Lower lobe of right lung (tissue), 2 donors: ENCODE measurements around the gene TRAM2. TPM values are rescaled to one million over a fixed set of nuclear protein-coding genes. Genes with fewer than 3 reads are reported as not detected.

Experiments
- ATAC-seq, 2 donors: fragments of 200-7000 bp; cut with Tn5 transposase; one replicate each; pipeline ENCODE4 v1.9.1; 2020 to 2022; ENCODE audit warnings: mild to moderate bottlenecking in 2 of 2, moderate library complexity in 2 of 2
- DNase-seq: peaks from one replicate; pipeline ENCODE4 v3.0.0-alpha.2; 2020
- H3K27ac ChIP-seq: fragments of 200-600 bp; one replicate; pipeline ENCODE4 v1.8.0; 2022
- H3K27me3 ChIP-seq: fragments of 200-600 bp; one replicate; pipeline ENCODE4 v1.8.0; 2022; ENCODE audit warnings: low read depth
- H3K36me3 ChIP-seq: fragments of 200-600 bp; one replicate; pipeline ENCODE4 v1.8.0; 2022; ENCODE audit warnings: mild to moderate bottlenecking
- H3K4me1 ChIP-seq: fragments of 200-600 bp; one replicate; pipeline ENCODE4 v1.8.0; 2022
- H3K4me3 ChIP-seq: fragments of 200-600 bp; one replicate; pipeline ENCODE4 v1.8.0; 2022; ENCODE audit warnings: mild to moderate bottlenecking
- H3K9me3 ChIP-seq: fragments of 200-600 bp; one replicate; pipeline ENCODE4 v1.8.0; 2022
- CTCF ChIP-seq: fragments of 200-600 bp; IDR thresholded peaks from one replicate; pipeline ENCODE4 v1.8.0; 2022; ENCODE audit warnings: antibody characterized with exemption, mild to moderate bottlenecking
- intact Hi-C: fragments of 100-400 bp; cut with DNase I; formaldehyde crosslinking; loops from one replicate; pipeline ENCODE4 v1.11.0; 2022
- total RNA-seq: library from RNA; stranded (reverse); fragmentation: NEBNext Ultra II Directional; extraction: Animal tissue kit (Norgen Biotek cat#: 25700); gene quantifications from one replicate; pipeline ENCODE4 v1.2.1, GENCODE V29; 2021
- donor health status: DM: no; HTN: yes; CAD: no; lungs with severe emphysema.

The TRAM2 gene
- total RNA-seq, 1 donor from 2014 or later, result 21.9 TPM

- DNase-seq (no peak), ATAC-seq (no peak)
- no peak for TF ChIP-seq CTCF
- Histone ChIP-seq H3K27me3 (no peaks in the 10 kb centered on the region), H3K4me1 (peaks cover 21% of the 10 kb centered on the region), H3K9me3 (no peaks in the 10 kb centered on the region), H3K4me3 (no peak overlapping the region), H3K36me3 (peaks cover 10% of the 10 kb centered on the region), H3K27ac (no peak overlapping the region)
- intact Hi-C loops, result no loop called here
Observed at GRCh38 chr6:52533491-52533890, 43.4 kb downstream of the TRAM2 start.

GRCh38 chr6:52532457-52532856 is 44.4 kb downstream of the TRAM2 start:
- Histone ChIP-seq H3K27me3 (no peaks in the 10 kb centered on the region), H3K4me1 (peaks cover 10% of the 10 kb centered on the region), H3K4me3 (no peak overlapping the region), H3K36me3 (peaks cover 10% of the 10 kb centered on the region), H3K9me3 (no peaks in the 10 kb centered on the region), H3K27ac (no peak overlapping the region)
- DNase-seq, result no peak
- no peak for TF ChIP-seq CTCF
- ATAC-seq, result no peak
- intact Hi-C loops, result no loop called here

GRCh38 chr6:52531834-52532233 is 45.0 kb downstream of the TRAM2 start:
- intact Hi-C loops, result no loop called here
- Histone ChIP-seq H3K4me1 (peaks cover 4% of the 10 kb centered on the region), H3K36me3 (peaks cover 10% of the 10 kb centered on the region), H3K27me3 (no peaks in the 10 kb centered on the region), H3K4me3 (no peak overlapping the region), H3K9me3 (no peaks in the 10 kb centered on the region), H3K27ac (no peak overlapping the region)
- no peak for ATAC-seq
- no peak for DNase-seq
- no peak for TF ChIP-seq CTCF

- no peaks in the 10 kb centered on the region for H3K9me3 ChIP-seq
- TF ChIP-seq CTCF, result no peak
- no peaks in the 10 kb centered on the region for H3K27me3 ChIP-seq
- peaks cover 10% of the 10 kb centered on the region for H3K36me3 ChIP-seq
- intact Hi-C loops, result no loop called here
- DNase-seq, result no peak
- H3K27ac ChIP-seq, result no peak overlapping the region
- peaks cover 4% of the 10 kb centered on the region for H3K4me1 ChIP-seq
- no peak for ATAC-seq
- no peak overlapping the region for H3K4me3 ChIP-seq
Observed at GRCh38 chr6:52531396-52531795, 45.5 kb downstream of the TRAM2 start.

- ATAC-seq, result no peak
- no peak for TF ChIP-seq CTCF
- H3K4me3 ChIP-seq, result no peak overlapping the region
- no peaks in the 10 kb centered on the region for H3K9me3 ChIP-seq
- peaks cover 8% of the 10 kb centered on the region for H3K36me3 ChIP-seq
- intact Hi-C loops, result no loop called here
- peaks cover 4% of the 10 kb centered on the region for H3K4me1 ChIP-seq
- H3K27ac ChIP-seq, result no peak overlapping the region
- no peaks in the 10 kb centered on the region for H3K27me3 ChIP-seq
- no peak for DNase-seq
Observed at GRCh38 chr6:52530351-52530750, 46.5 kb downstream of the TRAM2 start.

GRCh38 chr6:52529311-52529710 is 47.5 kb downstream of the TRAM2 start:
- TF ChIP-seq CTCF, result no peak
- DNase-seq, result no peak
- no peaks in the 10 kb centered on the region for H3K9me3 ChIP-seq
- H3K4me1 ChIP-seq, result peaks cover 4% of the 10 kb centered on the region
- intact Hi-C loops, result no loop called here
- no peaks in the 10 kb centered on the region for H3K27me3 ChIP-seq
- no peak for ATAC-seq
- H3K4me3 ChIP-seq, result no peak overlapping the region
- H3K27ac ChIP-seq, result no peak overlapping the region
- H3K36me3 ChIP-seq, result no peaks in the 10 kb centered on the region
